CD14-positive monocyte (primary cell): ENCODE results near the gene SEC16A. TPM values are rescaled to one million over a fixed set of nuclear protein-coding genes. Genes with fewer than 3 reads are reported as not detected.

Source experiments
- DNase-seq, 3 donors: peaks; one replicate each; pipeline ENCODE4 v3.0.0-alpha.2; 2011 to 2022
- H2AFZ ChIP-seq: 2 replicates; pipeline ENCODE4 v1.6.0; 2012; ENCODE audit warnings: mild to moderate bottlenecking, low read depth, low read length, inconsistent platforms; ENCODE audit not compliant: insufficient read depth, poor library complexity, severe bottlenecking
- H3K27ac ChIP-seq, 2 donors: 1 replicate in 1 of 2; 2 replicates in 1 of 2; pipeline ENCODE4 v1.5.1; 2012 to 2013; ENCODE audit warnings: low read length in 2 of 2, control low read depth in 1 of 2, inconsistent platforms in 1 of 2, low read depth in 1 of 2, mild to moderate bottlenecking in 1 of 2
- H3K27me3 ChIP-seq, 2 donors: one replicate each; pipeline versions ENCODE4 v1.6.0 to v1.6.1; 2011 to 2013; ENCODE audit warnings: low read length in 2 of 2; ENCODE audit not compliant: control insufficient read depth in 2 of 2, insufficient read depth in 2 of 2
- H3K36me3 ChIP-seq, 2 donors: replicated peaks in 1 of 2; 1 replicate in 1 of 2; 2 replicates in 1 of 2; pipeline versions ENCODE4 v1.5.1 to v1.6.1; 2012 to 2013; ENCODE audit warnings: low read length in 2 of 2, control low read depth in 1 of 2, inconsistent platforms in 1 of 2, mild to moderate bottlenecking in 1 of 2; ENCODE audit not compliant: insufficient read depth in 2 of 2, control insufficient read depth in 1 of 2
- H3K4me1 ChIP-seq, 2 donors: 1 replicate in 1 of 2; 2 replicates in 1 of 2; pipeline versions ENCODE4 v1.5.1 to v1.6.1; 2012 to 2013; ENCODE audit warnings: low read length in 2 of 2, control low read depth in 1 of 2, inconsistent platforms in 1 of 2, mild to moderate bottlenecking in 1 of 2, moderate library complexity in 1 of 2; ENCODE audit not compliant: insufficient read depth in 2 of 2, control insufficient read depth in 1 of 2
- H3K4me2 ChIP-seq: replicated peaks from 2 replicates; pipeline ENCODE3; 2012; ENCODE audit warnings: low read length, moderate library complexity, mild to moderate bottlenecking; ENCODE audit not compliant: poor library complexity, severe bottlenecking; ENCODE audit errors: extremely low read depth
- H3K4me3 ChIP-seq, 3 experiments: fragments of 200-600 bp in 1 of 3; sonication (generic) in 1 of 3; replicated peaks in 1 of 3; 1 replicate in 2 of 3; 2 replicates in 1 of 3; pipeline ENCODE4 v1.5.1; 2011 to 2013; ENCODE audit warnings: low read length in 3 of 3, mild to moderate bottlenecking in 3 of 3, control low read depth in 2 of 3, low read depth in 2 of 3, inconsistent platforms in 1 of 3, moderate library complexity in 1 of 3
- H3K79me2 ChIP-seq: 2 replicates; pipeline ENCODE4 v1.6.0; 2012; ENCODE audit warnings: mild to moderate bottlenecking, control low read depth, inconsistent platforms, low read length, moderate library complexity; ENCODE audit not compliant: insufficient read depth
- H3K9ac ChIP-seq: 2 replicates; pipeline ENCODE4 v1.6.0; 2017; ENCODE audit warnings: low read length, mild to moderate bottlenecking; ENCODE audit not compliant: insufficient read depth, poor library complexity, severe bottlenecking
- H3K9me3 ChIP-seq, 2 donors: replicated peaks in 1 of 2; 1 replicate in 1 of 2; 2 replicates in 1 of 2; pipeline versions ENCODE4 v1.5.1 to v1.6.1; 2012 to 2013; ENCODE audit warnings: low read length in 2 of 2, control low read depth in 1 of 2; ENCODE audit not compliant: control insufficient read depth in 1 of 2, insufficient read depth in 1 of 2
- H4K20me1 ChIP-seq: 2 replicates; pipeline ENCODE4 v1.6.0; 2012; ENCODE audit warnings: mild to moderate bottlenecking, low read length, control low read depth, moderate library complexity; ENCODE audit not compliant: insufficient read depth
- H3K27ac Mint-ChIP-seq, 7 donors: one replicate each; pipeline ENCODE4 v1.8.0; 2020; ENCODE audit warnings: mild to moderate bottlenecking in 7 of 7, mixed read lengths in 7 of 7, moderate library complexity in 6 of 7, inconsistent platforms in 2 of 7
- H3K27me3 Mint-ChIP-seq, 3 donors: one replicate each; pipeline ENCODE4 v1.8.0; 2021 to 2022; ENCODE audit warnings: low read depth in 3 of 3, mild to moderate bottlenecking in 3 of 3, mixed read lengths in 3 of 3, moderate library complexity in 3 of 3, inconsistent platforms in 1 of 3
- H3K36me3 Mint-ChIP-seq, 2 donors: one replicate each; pipeline ENCODE4 v1.8.0; 2020; ENCODE audit warnings: mixed read lengths in 2 of 2, inconsistent platforms in 1 of 2, mild to moderate bottlenecking in 1 of 2
- H3K4me1 Mint-ChIP-seq: one replicate; pipeline ENCODE4 v1.8.0; 2020; ENCODE audit warnings: mild to moderate bottlenecking, mixed read lengths
- H3K4me3 Mint-ChIP-seq, 2 donors: one replicate each; pipeline ENCODE4 v1.8.0; 2020; ENCODE audit warnings: mild to moderate bottlenecking in 2 of 2, mixed read lengths in 2 of 2, moderate library complexity in 1 of 2
- H3K9me3 Mint-ChIP-seq, 7 donors: one replicate each; pipeline ENCODE4 v1.8.0; 2020 to 2022; ENCODE audit warnings: mixed read lengths in 7 of 7, mild to moderate bottlenecking in 6 of 7, moderate library complexity in 6 of 7, inconsistent platforms in 2 of 7
- WGBS: methylation state at CpG from one replicate; pipeline ENCODE4 v1.1.5; 2013; ENCODE audit warnings: missing lambda C conversion rate; ENCODE audit not compliant: insufficient coverage; 5-methylcytosine and 5-hydroxymethylcytosine counted together
- intact Hi-C, 2 donors: fragments of 100-400 bp; cut with micrococcal nuclease; formaldehyde crosslinking; loops; one replicate each; pipeline versions ENCODE4 v1.15.0 to v1.15.1; 2023
- polyA plus RNA-seq, 3 donors: library from polyadenylated mRNA; depleted of rRNA in 1 of 3; unstranded in 2 of 3; stranded (reverse) in 1 of 3; fragments of 300-500 nt in 2 of 3; fragments of >200 nt in 1 of 3; fragmentation: Illumina TruSeq in 2 of 3; gene quantifications; 1 replicate in 2 of 3; 2 replicates in 1 of 3; pipeline ENCODE4 v1.2.3, GENCODE V29; 2012 to 2021
- TF ChIP-seq, protein P1 (sequence below): fragments of 200-600 bp; IDR thresholded peaks from one replicate; pipeline ENCODE4 v1.8.0; 2022; ENCODE audit warnings: antibody characterized with exemption, mild to moderate bottlenecking

The SEC16A gene
- polyA plus RNA-seq, 3 donors, result 11.1 to 36.8 (median 19.1) TPM

DNA sequence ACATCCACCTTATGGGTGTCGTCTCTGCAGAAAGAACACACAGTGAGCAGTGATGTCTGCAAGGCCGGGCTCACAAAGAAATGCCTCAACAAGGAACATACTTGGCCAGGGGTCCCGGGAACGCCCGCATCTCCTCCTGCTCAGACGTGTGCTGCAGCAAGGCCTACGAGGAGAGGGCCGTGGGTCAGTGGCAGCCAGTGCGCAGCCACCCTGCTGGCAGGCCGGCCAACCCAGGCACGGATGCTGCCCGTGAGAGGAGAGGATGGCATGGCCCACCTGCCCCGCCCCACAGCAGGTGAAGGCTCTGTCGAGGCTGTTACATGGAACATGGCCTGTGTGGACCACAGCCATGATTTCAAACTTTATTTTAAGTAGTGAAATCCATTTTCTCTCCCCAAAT lies 19.3 kb downstream of the SEC16A start:
- 98% methylated on average over 14 of the region's 14 CpGs for WGBS
- Histone ChIP-seq H3K9ac (no peak overlapping the region), H3K4me1 (no peaks in the 10 kb centered on the region), H2AFZ (no peak overlapping the region), H3K4me2 (no peak overlapping the region), H3K79me2 (no peaks in the 10 kb centered on the region), H3K4me3 (no peak overlapping the region), H3K36me3 (peaks cover 98% of the 10 kb centered on the region in 2 donors), H3K27ac (no peak overlapping the region), H3K27me3 (no peaks in the 10 kb centered on the region), H3K9me3 (no peaks in the 10 kb centered on the region), H4K20me1 (peaks cover 82% of the 10 kb centered on the region)
- Mint-ChIP-seq H3K27ac (no peak overlapping the region), H3K4me3 (no peak overlapping the region), H3K4me1 (no peaks in the 10 kb centered on the region), H3K27me3 (peaks cover 0 to 2% (median 0%) of the 10 kb centered on the region in 3 donors), H3K9me3 (peaks cover 0 to 2% (median 0%) of the 10 kb centered on the region in 7 donors), H3K36me3 (peaks cover 83 to 98% of the 10 kb centered on the region in 2 donors)
- TF ChIP-seq, protein P1, sequence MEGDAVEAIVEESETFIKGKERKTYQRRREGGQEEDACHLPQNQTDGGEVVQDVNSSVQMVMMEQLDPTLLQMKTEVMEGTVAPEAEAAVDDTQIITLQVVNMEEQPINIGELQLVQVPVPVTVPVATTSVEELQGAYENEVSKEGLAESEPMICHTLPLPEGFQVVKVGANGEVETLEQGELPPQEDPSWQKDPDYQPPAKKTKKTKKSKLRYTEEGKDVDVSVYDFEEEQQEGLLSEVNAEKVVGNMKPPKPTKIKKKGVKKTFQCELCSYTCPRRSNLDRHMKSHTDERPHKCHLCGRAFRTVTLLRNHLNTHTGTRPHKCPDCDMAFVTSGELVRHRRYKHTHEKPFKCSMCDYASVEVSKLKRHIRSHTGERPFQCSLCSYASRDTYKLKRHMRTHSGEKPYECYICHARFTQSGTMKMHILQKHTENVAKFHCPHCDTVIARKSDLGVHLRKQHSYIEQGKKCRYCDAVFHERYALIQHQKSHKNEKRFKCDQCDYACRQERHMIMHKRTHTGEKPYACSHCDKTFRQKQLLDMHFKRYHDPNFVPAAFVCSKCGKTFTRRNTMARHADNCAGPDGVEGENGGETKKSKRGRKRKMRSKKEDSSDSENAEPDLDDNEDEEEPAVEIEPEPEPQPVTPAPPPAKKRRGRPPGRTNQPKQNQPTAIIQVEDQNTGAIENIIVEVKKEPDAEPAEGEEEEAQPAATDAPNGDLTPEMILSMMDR, result no peak
- no peak for DNase-seq
- intact Hi-C loops, result no loop called here

DNA sequence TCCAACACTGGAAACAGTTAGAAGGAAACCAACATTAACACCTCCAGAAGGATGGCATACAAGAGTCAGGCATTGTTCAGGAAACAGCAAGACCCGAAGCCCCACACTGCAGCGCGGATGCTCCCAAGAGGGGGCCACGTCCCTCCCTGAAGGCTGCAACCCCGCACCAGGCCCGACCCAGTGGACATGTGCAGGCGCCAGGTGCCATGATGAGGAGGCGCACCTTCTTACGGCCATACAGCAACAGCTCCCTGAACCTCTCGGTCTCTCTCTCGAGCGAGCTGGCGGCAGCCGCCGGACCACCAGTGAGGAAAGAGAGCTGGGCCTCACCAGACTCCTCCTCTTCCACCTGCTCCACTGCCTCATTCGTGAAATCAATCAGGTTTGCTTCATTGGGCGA lies 20.2 kb downstream of the SEC16A start:
- no peaks in the 10 kb centered on the region for H3K27me3 ChIP-seq
- no peaks in the 10 kb centered on the region for H3K9me3 ChIP-seq
- Mint-ChIP-seq H3K4me3 (no peak overlapping the region), H3K27me3 (peaks cover 0 to 3% (median 0%) of the 10 kb centered on the region in 3 donors), H3K9me3 (peaks cover 0 to 2% (median 0%) of the 10 kb centered on the region in 7 donors), H3K4me1 (no peaks in the 10 kb centered on the region), H3K27ac (no peak overlapping the region), H3K36me3 (peaks cover 84 to 99% of the 10 kb centered on the region in 2 donors)
- no peak overlapping the region for H3K4me2 ChIP-seq
- 98% methylated on average over 13 of the region's 17 CpGs for WGBS
- intact Hi-C loops, result no loop called here
- no peak overlapping the region for H3K9ac ChIP-seq
- H3K4me3 ChIP-seq, result no peak overlapping the region
- H3K36me3 ChIP-seq, result peaks cover 97 to 98% of the 10 kb centered on the region in 2 donors
- H3K4me1 ChIP-seq, result no peaks in the 10 kb centered on the region
- TF ChIP-seq, protein P1, result no peak
- no peaks in the 10 kb centered on the region for H3K79me2 ChIP-seq
- DNase-seq, result no peak
- H4K20me1 ChIP-seq, result peaks cover 75% of the 10 kb centered on the region
- H3K27ac ChIP-seq, result no peak overlapping the region
- no peak overlapping the region for H2AFZ ChIP-seq
